ENCODE measurements around the gene CBX1.
"Not testable (repeated sequence)": the region's sequence is repeated elsewhere in the genome, so short reads cannot be mapped to it uniquely, and the experiment has no call there.

Gene CBX1

GRCh38 chr17:48122665-48123045 is 21.4 kb upstream of the CBX1 start:
- DNase-seq: no peak

DNA sequence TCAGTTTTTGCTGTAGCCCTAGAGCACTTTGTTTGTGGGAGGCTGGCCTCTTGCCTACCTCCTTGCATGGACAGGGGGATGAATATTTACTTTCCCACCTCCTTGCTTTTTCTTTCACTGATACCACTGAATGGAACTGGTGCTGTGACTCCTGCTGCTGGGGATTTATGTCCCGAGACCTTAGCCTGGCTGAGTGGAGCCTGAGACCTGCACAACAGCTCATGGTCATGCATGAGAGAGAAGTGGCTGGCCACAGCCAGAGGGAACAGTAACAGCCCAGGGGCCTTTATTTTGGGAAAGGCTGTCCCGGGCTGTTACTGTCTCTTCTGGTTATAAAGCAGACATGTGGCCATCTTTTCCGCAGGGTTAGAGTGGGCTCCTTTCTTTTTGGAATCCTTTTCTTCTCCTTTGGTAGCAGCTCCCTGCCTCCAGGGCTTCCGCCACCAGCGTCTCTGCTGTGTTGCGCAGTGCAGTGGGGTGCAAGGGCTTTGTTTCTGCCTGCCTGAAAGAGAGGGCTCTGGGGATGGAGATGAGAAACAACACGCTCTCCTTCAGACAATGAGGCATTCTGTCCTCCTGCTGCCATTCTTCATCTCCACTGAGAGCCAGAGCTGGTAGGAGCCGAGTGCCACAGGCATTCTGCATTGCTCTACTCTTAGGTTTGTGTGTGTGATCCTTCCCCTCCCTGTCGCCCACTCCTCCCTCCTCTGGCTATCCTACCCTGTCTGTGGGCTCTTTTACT is 20.8 kb upstream of the CBX1 start:
- DNase-seq: no peak

DNA sequence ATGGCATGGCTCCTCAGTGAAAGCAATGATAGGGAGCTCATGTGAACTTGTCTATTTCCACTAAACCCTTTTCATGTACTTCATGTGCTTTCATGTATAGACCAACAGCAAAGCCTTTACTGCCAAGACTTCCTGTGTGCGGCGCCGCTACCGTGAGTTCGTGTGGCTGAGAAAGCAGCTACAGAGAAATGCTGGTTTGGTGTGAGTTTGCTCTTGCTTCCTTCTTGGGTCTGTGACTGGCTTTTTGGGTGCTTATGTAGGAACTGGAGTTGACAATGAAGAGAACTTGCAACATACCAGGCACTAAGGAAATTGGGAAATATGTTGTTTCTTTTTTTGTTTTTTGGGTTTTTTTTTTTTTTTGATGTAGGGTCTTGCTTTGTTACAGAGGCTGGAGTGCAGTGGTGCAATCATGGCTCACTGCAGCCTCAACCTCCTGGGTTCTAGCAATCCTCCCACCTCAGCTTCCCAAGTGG is 12.0 kb upstream of the CBX1 start:
- DNase-seq: no peak

DNA sequence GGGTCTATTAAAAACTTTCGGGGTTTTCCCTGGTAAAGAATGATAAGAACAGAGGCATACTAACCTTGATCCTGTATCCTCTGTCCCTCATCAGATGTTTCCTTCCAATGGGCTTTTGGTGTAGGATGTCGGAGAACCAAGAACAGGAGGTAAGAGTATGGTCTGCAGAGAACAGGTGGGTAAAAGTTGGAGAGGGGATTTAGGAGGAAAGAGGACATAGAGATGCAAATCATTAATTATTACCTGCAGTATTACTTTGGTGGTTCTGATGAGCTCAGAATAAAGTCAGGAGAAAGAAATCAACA is 10.6 kb upstream of the CBX1 start:
- DNase-seq: no peak

GRCh38 chr17:48110761-48111160 is 9.5 kb upstream of the CBX1 start:
- no peak for DNase-seq

DNA sequence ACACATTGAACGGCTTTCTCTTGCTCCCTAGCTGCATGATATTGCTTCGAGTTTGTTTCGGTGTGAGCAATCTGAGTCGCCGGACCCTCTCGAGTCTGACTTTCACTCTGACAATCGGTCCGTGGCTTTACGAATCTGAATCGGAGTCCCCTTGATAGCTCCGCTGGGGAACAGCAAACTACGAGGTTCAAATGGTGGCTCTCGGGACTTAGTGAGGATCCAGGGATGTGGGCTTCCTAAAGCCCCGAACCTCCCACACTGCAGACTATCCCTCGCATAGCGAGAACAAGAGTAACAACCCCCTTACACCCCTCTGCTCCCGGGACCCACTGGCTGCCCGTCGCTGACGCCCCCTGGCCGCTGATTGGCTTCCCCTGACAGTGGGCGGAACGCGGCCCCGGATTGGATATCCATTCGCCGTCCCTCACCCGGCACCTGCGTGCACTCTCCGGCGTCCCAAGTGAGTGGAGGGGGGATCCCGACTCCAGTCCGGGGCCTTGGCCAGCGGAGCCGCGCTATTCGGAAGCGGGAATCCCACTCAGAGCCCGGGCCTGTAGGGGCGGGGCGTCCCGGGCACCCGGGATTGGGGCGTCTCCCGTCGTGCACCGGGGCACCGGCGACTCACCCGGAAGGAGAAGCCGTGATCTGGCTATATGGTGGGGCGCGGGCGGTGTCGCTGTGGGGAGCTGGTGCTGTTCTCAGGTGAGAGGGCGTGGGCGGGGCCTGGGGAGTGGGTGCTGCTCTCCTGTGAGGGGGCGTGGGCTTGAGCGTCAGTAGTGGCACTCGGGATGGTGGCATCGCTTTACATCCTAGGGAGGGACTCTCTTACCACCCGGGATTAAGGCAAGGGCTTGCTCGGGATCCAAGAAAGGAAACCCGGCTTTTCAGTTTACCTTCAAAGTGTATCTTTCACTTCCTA is 6.1 kb upstream of the CBX1 start, which contains the start of gene SNX11:
TSS of gene SNX11 (plus strand) at position 630 of the 919 bp plus-strand sequence. CDS start 4,278 bp downstream, outside the sequence.
- DNase-seq: peak; percentile 96

DNA sequence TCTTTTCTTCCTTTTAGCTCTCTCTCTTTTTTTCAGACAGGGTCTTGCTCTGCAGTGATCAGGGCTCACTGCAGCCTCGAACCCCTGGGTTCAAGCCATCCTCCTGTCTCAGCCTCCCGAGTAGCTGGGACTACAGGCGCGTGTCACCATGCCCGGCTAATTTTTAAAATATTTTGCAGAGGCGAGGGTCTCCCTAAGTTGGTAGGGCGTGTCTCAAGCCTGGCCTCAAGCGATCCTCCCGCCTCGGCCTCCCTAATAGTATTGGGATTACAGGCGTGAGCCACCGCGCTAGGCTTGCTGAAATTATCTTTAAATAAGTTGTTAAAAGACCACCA is 5.5 kb upstream of the CBX1 start:
- DNase-seq: no peak

- no peak for DNase-seq
These were observed 3.2 kb upstream of the CBX1 start for GRCh38 chr17:48104440-48104839.

DNA sequence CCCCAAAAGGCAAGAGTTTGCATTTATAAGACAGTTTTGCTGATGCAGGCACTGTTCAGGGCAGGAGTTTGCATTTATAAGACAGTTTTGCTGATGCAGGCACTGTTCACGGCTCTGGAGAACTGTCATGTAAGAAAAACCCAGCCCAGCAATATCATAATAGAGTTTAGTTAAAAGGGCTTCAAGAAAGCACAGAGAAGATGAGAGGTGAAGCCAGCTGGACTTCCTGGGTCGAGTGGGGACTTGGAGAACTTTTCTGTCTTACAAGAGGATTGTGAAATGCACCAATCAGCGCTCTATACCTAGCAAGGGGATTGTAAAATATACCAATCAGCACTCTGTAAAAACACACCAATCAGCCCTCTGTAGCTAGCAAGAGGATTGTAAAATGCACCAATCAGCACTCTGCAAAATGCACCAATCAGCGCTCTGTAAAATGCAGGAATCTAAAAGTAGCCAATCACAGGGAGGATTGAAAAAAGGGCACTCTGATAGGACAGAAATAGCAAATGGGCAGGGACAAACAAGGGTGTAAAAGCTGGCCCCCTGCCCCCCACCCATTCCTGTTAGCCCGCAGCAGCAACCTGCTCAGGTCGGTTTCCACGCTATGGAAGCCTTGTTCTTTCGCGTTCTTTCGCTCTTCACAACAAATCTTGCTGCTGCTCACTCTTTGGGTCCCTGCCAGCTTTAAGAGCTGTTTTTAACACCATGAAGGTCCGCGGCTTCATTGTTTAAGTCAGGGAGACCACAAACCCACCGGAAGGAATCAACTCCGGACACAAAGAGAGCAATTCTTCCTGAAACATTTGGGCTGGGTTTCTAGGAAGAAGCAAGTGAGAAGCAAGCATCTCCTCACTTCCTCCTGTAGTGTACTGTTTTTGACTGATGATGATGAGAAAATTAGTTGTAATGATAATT is 1.8 kb upstream of the CBX1 start:
- DNase-seq: no peak

DNA sequence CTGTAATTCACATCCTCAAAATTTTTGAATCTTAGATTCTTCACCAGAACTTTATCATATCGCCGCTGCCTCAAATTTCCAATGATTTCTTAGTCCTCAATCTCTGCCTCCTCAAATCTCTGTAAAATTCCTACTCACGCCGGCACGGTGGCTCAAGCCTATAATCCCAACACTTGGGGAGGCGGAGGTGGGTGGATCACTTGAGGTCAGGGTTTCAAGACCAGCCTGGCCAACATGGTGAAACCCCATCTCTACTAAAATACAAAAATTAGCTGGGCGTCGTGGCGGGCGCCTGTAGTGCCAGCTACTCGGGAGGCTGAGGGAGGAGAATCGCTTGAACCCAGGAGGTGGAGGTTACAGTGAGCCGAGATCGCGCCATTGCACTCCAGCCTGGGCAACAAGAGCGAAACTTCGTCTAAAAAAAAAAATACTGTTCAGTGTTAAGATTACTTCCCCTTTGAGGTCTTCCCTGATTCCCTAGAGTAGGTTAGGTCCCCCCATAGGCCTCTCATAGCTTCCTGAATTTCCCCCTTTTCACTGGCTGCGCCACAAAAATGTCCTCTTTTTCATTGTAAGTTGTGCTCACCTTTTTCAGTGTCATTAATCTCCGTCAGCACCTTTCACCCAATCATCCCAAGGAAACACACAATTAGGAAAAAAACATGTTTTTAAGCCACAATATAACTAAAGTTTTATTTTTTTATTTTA is 919 bp upstream of the CBX1 start:
- no peak for DNase-seq

GRCh38 chr17:48100591-48101011 is 677 bp downstream of the CBX1 start:
- DNase-seq: peak; percentile 85

DNA sequence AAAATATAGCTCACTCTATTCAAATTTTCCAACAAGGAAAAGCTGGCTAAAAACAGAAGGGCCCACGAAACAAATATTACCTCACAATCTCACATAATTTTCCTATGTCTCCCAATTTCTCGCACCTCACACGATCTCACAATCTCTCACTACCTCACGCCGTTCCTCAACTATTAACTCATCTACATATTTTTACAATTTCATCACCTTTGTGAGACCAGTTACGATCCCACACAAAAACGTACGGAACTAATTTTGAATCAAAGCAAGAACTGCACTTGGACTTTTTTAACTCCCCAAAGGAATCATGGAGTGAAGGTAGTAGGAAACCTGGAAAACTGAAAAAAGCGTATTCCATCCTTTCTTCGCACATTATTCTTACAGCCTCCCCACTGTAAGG is 1.1 kb downstream of the CBX1 start:
- no peak for DNase-seq

GRCh38 chr17:48095611-48096010 is 5.7 kb downstream of the CBX1 start:
- no peak for DNase-seq

- no peak for DNase-seq
These were observed 7.8 kb downstream of the CBX1 start for GRCh38 chr17:48093341-48094045.

DNA sequence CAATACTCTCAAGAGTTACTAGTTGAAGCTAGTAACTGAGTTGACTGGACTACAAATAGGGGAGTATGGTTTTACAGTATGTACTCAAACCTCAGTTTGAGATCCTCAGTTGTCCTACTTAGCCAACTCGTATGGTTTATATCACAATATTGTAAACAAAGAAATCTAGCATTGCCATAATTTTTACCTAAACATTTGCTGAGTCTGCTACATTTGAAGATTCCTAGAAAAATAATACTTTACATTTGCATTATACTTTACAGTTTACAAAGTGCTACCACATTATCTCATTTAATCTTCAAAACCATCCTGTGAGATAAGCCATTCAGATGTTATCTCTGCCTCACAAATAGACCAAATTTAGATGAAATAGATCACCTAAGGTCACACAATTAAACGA is 16.3 kb downstream of the CBX1 start:
- DNase-seq: no peak

- DNase-seq: no peak
These were observed 19.4 kb downstream of the CBX1 start for GRCh38 chr17:48081858-48082257.

GRCh38 chr17:48077152-48077551 is 24.1 kb downstream of the CBX1 start:
- DNase-seq: not testable (repeated sequence)

DNA sequence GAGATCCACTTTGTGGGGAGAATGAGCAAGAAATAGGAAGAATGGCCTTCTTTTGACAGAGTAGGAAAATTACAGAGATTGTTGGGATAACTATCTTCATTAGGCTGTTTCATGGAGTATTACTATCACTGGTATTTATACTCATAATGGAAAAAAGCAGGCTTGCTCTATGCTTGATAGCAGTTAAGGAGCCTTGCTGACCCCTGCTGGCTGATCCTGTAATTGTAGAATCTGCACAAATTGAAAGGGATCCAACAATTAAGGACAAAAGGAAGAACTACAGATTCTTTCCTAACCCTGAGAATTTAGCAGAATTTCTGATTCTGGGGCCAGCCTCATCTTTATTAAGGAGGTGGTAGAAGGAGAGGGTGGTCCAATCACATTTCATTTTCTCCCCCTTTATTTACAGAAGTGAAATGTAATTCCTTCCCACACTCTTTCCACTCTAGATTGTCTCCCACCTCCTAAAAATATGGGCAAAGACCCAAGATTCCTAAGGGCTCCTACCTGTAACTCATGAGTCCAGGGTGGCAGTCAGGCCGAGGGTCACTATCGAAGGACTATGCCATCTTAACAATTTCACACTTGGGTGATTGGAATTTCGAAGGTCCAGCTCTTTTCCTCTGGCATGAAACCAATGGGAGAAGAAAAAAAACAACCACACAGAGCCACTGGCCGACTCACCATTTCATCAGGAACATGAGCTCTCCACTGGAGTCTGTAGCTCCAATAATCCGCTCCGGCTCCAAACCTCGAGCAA is 26.8 kb downstream of the CBX1 start:
- peak; percentile 93 for DNase-seq

DNA sequence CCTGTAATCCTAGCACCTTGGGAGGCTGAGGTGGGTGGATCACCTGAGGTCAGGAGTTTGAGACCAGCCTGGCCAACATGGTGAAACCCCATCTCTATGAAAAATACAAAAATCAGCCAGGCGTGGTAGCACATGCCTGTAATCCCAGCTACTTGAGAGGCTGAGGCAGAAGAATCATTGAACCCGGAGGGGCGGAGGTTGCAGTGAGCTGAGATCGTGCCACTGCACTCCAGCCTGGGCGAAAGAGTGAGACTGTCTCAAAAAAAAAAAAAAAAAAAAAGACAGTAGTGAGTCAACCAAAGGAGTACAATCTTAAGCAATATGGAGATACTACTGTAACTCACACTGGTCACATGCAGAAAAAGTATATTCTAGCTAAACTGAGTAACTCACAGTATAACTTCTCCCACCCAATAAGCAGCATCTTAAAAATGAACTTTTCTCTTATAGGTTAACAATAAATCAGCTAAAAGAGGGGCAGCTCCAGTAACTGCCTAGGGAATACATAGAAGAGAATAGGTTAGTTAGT is 27.6 kb downstream of the CBX1 start:
- not testable (repeated sequence) for DNase-seq

DNA sequence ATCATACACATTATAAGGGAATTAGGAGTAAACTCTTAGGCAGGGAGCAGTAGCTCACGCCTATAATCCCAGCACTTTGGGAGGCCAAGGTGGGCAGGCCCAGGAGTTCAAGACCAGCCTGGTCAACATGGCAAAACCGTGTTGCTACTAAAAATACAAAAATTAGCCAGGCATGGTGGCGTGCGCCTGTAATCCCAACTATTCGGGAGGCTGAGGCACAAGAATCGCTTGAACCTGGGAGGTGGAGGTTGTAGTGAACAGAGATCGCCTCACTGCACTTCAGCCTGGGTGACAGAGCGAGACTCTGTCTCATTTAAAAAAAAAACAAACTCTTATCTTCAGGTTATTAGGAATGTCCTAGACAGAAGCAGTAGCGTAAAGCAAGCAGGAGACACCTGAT is 28.5 kb downstream of the CBX1 start:
- DNase-seq: not testable (repeated sequence)

DNA sequence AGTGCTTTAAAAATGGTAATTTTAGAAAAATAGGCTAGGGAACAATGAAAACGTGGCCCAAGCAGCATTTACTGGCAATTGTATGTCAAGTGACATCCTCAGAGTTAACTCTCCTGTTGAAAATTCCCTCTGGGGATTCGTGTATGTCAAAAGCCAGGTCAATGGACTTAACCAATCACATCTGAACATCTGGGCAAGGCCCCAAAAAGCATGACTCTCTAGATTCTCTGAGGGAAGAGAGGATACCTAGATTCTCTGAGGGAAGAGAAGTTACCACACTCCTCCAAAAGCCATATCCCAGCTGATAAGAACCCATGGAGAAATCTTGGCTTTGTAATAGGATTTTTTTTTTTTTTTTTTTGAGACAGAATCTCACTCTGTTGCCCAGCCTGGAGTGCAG is 29.6 kb downstream of the CBX1 start:
- DNase-seq: no peak
